HG02840 (cell line): ENCODE data around the gene INAVA.
A peak's percentile ranks its signal among the peaks of the same experiment; 100 is the strongest.
"Not testable (repeated sequence)": the region's sequence is repeated elsewhere in the genome, so short reads cannot be mapped to it uniquely, and the experiment has no call there.

Experiments
- ATAC-seq: cut with Tn5 transposase; IDR thresholded peaks from one replicate; pipeline ENCODE4 v1.9.1; 2021; ENCODE audit warnings: mild to moderate bottlenecking, moderate library complexity, moderate number of reproducible peaks; ENCODE audit not compliant: unreplicated experiment, low FRiP score

Gene INAVA

GRCh38 chr1:200896531-200897196 is 2.0 kb downstream of the INAVA start:
- no peak for ATAC-seq

- ATAC-seq: no peak
Measured at GRCh38 chr1:200897259-200897658, 2.6 kb downstream of the INAVA start.

- no peak for ATAC-seq
Measured at GRCh38 chr1:200899015-200899386, 4.3 kb downstream of the INAVA start.

- ATAC-seq: no peak
Measured at GRCh38 chr1:200899451-200899915, 4.8 kb downstream of the INAVA start.

GRCh38 chr1:200899954-200900867 is 5.5 kb downstream of the INAVA start:
- ATAC-seq: no peak

- ATAC-seq: no peak
Measured at GRCh38 chr1:200900877-200901276, 6.2 kb downstream of the INAVA start.

- no peak for ATAC-seq
Measured at GRCh38 chr1:200901350-200901749, 6.7 kb downstream of the INAVA start.

- ATAC-seq: no peak
Measured at GRCh38 chr1:200901796-200902444, 7.2 kb downstream of the INAVA start.

GRCh38 chr1:200903793-200904192 is 9.1 kb downstream of the INAVA start:
- ATAC-seq: no peak

GRCh38 chr1:200904772-200905171 is 10.1 kb downstream of the INAVA start:
- no peak for ATAC-seq

- no peak for ATAC-seq
Measured at GRCh38 chr1:200905411-200906052, 10.8 kb downstream of the INAVA start.

GRCh38 chr1:200906491-200906890 is 11.8 kb downstream of the INAVA start:
- ATAC-seq: no peak

- ATAC-seq: peak; percentile 59
Measured at GRCh38 chr1:200907611-200908097, 13.0 kb downstream of the INAVA start.

GRCh38 chr1:200908191-200908868 is 13.6 kb downstream of the INAVA start:
- ATAC-seq: no peak

- no peak for ATAC-seq
Measured at GRCh38 chr1:200909071-200909470, 14.4 kb downstream of the INAVA start.

- no peak for ATAC-seq
Measured at GRCh38 chr1:200909757-200910239, 15.1 kb downstream of the INAVA start.

GRCh38 chr1:200911361-200911760 is 16.7 kb downstream of the INAVA start:
- no peak for ATAC-seq

GRCh38 chr1:200911936-200912335 is 17.2 kb downstream of the INAVA start:
- ATAC-seq: not testable (repeated sequence)

- ATAC-seq: no peak
Measured at GRCh38 chr1:200912737-200913407, 18.2 kb downstream of the INAVA start.
